HG03575 (cell line): ENCODE measurements around the gene MICAL3.

Experiments used
- ATAC-seq: cut with Tn5 transposase; IDR thresholded peaks from one replicate; pipeline ENCODE4 v1.9.1; 2021; ENCODE audit not compliant: unreplicated experiment, insufficient number of reproducible peaks, low FRiP score; ENCODE audit errors: extremely low read depth

Gene MICAL3

GRCh38 chr22:17785185-17786184 is 238.9 kb downstream of the MICAL3 start:
- no peak for ATAC-seq

GRCh38 chr22:17784776-17785175 is 239.6 kb downstream of the MICAL3 start:
- ATAC-seq = no peak

- ATAC-seq = no peak
These were observed 240.4 kb downstream of the MICAL3 start for GRCh38 chr22:17783773-17784480.

DNA sequence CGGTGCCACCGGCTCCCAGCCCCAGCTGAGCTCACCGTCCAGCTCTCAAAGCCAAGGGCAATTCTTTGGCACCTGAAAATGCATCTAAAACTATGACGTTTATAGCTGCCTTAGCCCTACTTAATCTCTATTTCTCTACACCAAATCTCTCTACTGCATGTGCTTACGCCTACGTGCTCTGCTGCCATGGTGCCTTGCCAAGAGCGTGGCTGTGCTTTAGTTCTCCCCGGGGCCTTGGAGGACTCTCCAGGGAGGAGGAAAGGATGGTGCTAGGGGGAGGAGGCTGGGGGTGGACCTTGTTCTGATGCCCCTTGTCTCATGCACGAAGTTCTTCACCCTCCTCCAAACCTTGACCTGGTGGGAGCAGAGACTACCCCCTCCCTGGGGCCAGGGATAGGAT is 241.0 kb downstream of the MICAL3 start:
- no peak for ATAC-seq

GRCh38 chr22:17782621-17783020 is 241.7 kb downstream of the MICAL3 start:
- ATAC-seq = no peak

GRCh38 chr22:17782158-17782557 is 242.2 kb downstream of the MICAL3 start:
- no peak for ATAC-seq

DNA sequence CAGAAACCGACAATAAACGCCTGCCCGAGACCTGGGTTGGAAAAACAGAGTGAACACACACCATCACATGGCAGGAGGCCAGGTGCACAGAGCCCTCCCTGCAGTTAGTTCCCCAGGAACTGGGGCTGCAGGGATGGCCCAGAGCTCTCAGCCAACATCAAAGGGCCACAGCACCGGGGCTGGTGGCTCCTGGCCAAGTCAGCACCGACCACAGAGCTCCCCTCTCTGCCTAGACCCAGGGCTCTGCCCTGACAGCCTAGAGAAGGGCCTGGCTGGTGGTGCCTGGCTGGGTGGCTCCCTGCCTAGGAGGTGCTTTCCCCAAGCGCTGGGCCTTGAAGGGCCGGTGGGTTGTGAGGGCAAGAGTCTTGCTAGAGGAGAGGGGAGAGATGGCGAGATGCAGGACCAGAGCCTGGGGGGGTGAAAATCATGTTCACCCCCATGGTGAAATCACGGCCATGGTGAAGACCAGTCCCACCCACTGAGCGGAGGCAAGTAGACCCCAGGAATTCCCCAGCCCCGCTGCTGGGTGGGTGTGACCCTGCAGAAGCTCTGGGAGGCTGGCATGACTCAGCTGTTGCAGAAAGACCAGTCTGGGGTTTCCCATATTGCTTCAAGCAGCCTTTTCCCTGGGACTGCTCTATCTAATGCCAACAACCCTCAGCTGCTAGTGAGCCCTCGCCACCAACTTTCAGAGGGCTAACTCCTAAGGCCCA is 242.9 kb downstream of the MICAL3 start:
- ATAC-seq = no peak

DNA sequence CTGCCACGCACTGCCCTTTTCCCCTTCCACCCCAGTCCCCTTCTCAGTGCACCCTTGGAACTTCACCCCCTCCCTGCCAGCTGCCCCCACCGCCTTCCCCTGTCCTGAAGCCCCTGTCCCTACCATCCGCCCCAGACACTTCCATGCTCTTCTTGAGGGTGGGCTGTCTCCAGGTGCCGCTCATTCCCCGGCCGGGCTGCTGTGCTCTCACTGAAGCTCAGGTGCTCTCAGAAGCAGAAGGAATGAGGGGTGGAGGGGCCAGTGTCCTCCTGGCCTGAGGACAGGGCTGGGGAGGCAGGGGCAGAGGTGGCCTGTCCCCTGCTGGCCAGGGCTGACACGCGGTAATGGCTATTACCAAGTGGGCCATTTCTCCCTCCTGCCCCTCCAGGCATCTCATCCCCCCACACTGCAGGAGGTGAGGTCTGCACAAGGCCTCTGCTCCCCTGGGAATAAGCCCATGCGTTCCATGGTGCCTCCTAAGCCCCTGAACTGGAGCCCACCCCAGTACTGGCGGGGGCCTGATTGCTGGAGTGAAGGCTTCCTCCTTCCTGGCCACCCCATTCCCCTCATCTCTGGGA is 243.5 kb downstream of the MICAL3 start:
- ATAC-seq = no peak

GRCh38 chr22:17780116-17780740 is 244.1 kb downstream of the MICAL3 start:
- ATAC-seq = no peak

GRCh38 chr22:17779286-17780115 is 244.9 kb downstream of the MICAL3 start:
- ATAC-seq = no peak

GRCh38 chr22:17778412-17778976 is 245.9 kb downstream of the MICAL3 start:
- no peak for ATAC-seq

GRCh38 chr22:17777717-17778044 is 246.7 kb downstream of the MICAL3 start:
- no peak for ATAC-seq

DNA sequence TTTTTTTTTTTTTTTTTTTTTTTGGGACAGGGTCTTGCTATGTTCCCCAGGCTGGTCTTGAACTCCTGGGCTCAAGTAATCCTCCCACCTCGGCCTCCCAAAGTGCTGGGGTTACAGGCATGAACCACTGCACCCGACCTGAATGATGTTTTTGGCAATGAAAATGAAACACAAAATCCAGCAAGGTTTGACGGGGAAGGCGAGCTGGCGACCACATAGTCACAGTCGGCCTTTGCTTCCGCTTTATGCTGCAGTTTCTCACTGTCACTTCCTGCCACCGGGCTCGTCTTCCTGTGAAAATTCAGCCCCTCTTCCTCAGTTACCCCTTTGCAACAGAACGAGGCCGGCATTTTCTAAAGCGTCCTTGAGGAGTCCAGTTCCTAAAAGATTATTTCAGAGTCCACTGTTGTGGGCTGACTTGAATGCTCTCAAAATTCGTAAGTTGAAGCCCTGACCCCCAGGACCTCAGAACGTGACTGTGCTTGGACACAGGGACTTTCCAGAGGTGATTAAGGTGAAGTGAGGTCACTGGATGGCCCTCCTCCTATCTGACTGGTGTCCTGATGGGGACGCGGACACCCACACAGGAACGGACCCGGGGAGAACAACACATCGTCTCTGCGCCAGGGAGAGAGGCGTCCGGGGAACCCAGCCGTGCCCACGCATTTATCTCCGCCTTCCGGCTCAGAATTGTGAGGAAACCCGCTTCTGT is 247.2 kb downstream of the MICAL3 start:
- no peak for ATAC-seq

DNA sequence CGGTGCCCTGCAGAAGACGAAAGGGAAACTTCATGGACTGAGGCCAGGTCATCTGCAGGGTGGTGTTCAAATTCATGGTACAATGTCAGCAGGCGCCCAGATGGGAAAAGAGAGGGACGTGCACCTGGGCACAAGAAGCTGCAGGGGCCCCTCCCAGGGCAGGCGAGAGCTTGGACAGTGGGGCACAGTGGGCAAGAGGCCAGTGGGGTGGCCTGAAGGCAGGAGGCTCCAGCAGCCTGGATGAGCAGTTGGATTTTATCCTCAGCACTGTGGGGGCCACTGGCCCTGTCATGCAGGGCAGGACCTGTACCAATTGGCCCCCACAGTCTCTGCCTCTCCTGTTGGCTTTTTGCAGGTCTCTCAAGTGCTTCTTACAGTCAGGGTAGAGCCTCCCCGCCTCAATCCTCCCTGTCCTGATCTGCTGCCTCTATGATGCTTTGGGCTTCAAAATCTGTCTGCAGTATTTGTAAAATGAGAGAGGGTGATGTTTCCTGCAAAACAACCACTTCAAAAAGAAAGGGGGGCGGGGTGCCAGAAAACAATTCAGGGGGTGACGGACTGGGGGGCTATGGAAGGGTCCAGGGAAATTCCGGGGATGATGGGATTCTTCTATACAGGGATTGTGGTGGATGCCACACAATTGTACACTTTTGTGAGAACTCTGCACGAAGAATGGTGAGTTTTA is 248.4 kb downstream of the MICAL3 start:
- no peak for ATAC-seq

- ATAC-seq = no peak
These were observed 249.3 kb downstream of the MICAL3 start for GRCh38 chr22:17774926-17775685.
